Sigmoid colon (tissue), 3 donors: ENCODE results near the gene ADARB2.

ENCODE experiments used
- POLR2A ChIP-seq, 2 donors: fragments of 450-650 bp; IDR thresholded peaks; one replicate each; pipeline ENCODE4 v1.6.1; 2016; ENCODE audit warnings: antibody characterized with exemption in 2 of 2, mild to moderate bottlenecking in 2 of 2, moderate library complexity in 2 of 2
- TF ChIP-seq, protein P1 (sequence below), 4 experiments: fragments of 450-650 bp in 3 of 4; fragments of 200-600 bp in 1 of 4; IDR thresholded peaks; one replicate each; pipeline ENCODE4 v1.5.1; 2016 to 2019; ENCODE audit warnings: antibody characterized with exemption in 4 of 4, mild to moderate bottlenecking in 3 of 4, moderate library complexity in 2 of 4

DNA sequence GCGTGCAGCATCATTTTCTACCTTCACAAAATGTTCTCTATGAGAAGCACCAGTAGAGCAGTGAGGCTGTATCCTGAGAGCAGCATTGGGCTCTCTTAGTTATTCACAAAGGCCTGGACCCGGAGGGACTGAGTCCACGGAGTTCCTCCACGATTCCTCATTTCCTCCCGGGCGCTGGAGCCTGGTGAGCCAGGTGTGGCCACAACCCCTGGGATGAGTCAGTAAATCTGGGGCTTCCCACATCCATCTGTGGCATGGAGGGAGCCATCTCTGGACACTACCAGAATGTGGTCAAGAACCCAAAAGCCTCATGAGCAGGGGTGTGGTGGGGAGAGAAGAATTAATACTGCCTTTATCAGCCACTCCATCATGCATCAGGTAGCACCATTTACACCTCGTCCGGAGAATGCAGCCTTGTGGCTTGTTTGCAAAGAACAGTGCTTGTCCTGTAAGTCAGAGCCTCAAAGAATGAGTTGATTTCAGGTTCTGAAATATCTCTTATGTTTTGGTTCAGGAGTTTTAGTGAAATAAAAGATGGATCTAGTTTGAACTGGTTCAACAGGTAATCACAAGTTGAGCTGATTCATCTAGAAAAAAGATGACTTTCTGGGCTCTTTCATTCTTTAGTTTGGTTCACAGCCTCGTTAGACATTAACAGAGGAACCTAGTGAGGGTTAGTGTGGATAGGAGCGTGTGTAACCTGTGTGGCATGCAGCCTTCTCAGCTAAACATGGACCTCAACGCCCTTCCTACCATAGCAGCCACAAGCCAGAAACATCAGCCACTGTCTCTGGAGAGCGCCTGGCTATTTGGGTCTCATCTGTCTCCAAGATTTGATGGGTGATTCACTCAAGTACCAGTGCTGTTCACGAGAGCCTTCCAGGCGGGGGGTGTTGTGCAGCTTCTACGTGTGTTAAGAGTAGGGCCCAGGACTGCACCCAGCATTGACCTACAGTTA, 586.0 kb downstream of the ADARB2 start:
- TF ChIP-seq POLR2A (IDR thresholded peaks at IDR 0.05) = no peak
- TF ChIP-seq, protein P1, sequence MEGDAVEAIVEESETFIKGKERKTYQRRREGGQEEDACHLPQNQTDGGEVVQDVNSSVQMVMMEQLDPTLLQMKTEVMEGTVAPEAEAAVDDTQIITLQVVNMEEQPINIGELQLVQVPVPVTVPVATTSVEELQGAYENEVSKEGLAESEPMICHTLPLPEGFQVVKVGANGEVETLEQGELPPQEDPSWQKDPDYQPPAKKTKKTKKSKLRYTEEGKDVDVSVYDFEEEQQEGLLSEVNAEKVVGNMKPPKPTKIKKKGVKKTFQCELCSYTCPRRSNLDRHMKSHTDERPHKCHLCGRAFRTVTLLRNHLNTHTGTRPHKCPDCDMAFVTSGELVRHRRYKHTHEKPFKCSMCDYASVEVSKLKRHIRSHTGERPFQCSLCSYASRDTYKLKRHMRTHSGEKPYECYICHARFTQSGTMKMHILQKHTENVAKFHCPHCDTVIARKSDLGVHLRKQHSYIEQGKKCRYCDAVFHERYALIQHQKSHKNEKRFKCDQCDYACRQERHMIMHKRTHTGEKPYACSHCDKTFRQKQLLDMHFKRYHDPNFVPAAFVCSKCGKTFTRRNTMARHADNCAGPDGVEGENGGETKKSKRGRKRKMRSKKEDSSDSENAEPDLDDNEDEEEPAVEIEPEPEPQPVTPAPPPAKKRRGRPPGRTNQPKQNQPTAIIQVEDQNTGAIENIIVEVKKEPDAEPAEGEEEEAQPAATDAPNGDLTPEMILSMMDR (IDR thresholded peaks at IDR 0.05) = no peak
